ENCODE results near the gene ZNRF3.

The ZNRF3 gene

GRCh38 chr22:28893810-28894209 is 10.4 kb downstream of the ZNRF3 start:
- Histone ChIP-seq H3K9me3 (replicated peaks in 1 of 2; ENCODE audit: control insufficient read depth in 2 of 2, insufficient read depth in 1 of 2, low read depth in 1 of 2, low read length in 2 of 2) (no peaks in the 10 kb centered on the region), H2BK15ac (ENCODE audit: low read length) (no peak overlapping the region), H3K27me3 (ENCODE audit: control insufficient read depth in 3 of 3, insufficient read depth in 3 of 3, low read depth in 1 of 3, low read length in 3 of 3) (no peaks in the 10 kb centered on the region), H2AK5ac (ENCODE audit: low read depth, low read length) (no peak overlapping the region), H3K14ac (ENCODE audit: low read length) (no peak overlapping the region), H3K23ac (ENCODE audit: low read depth, low read length, poor library complexity) (no peak overlapping the region), H3K4me1 (ENCODE audit: control insufficient read depth in 2 of 2, insufficient read depth in 1 of 2, low read depth in 1 of 2, low read length in 2 of 2) (peaks cover 5 to 7% of the 10 kb centered on the region in 2 donors), H3K4me3 (ENCODE audit: low read length in 2 of 2) (no peak overlapping the region), H2BK12ac (ENCODE audit: low read length) (no peak overlapping the region), H2BK120ac (ENCODE audit: low read depth, low read length) (no peak overlapping the region), H3K36me3 (replicated peaks in 1 of 2; ENCODE audit: control insufficient read depth in 2 of 2, insufficient read depth in 2 of 2, low read length in 2 of 2) (peaks cover 0 to 22% of the 10 kb centered on the region in 2 donors), H4K91ac (ENCODE audit: low read depth, low read length, poor library complexity) (no peak overlapping the region), H3K4ac (ENCODE audit: low read length) (no peak overlapping the region), H3K9ac (ENCODE audit: low read depth, low read length, poor library complexity) (no peak overlapping the region), H2AFZ (ENCODE audit: low read length) (no peak overlapping the region), H4K8ac (ENCODE audit: low read depth, low read length) (no peak overlapping the region), H3K4me2 (ENCODE audit: insufficient read depth, low read length, poor library complexity, severe bottlenecking) (no peak overlapping the region), H3K18ac (ENCODE audit: low read length) (no peak overlapping the region), H3K79me1 (ENCODE audit: low read depth, low read length) (peaks cover 8% of the 10 kb centered on the region), H3K27ac (replicated peaks; ENCODE audit: low read length) (no peak overlapping the region), H2BK5ac (ENCODE audit: low read length) (no peak overlapping the region)
- no CpG with 5 or more reads among the region's 4 CpGs for WGBS, 2 donors (ENCODE audit: extremely low coverage in 2 of 2, insufficient read length in 2 of 2, insufficient replicate concordance in 1 of 2)
- DNase-seq (ENCODE audit: low spot score), result no peak

- no peak overlapping the region for H2BK15ac ChIP-seq (ENCODE audit: low read length)
- no peaks in the 10 kb centered on the region for H3K27me3 ChIP-seq (ENCODE audit: control insufficient read depth in 3 of 3, insufficient read depth in 3 of 3, low read depth in 1 of 3, low read length in 3 of 3)
- H4K8ac ChIP-seq (ENCODE audit: low read depth, low read length), result no peak overlapping the region
- no CpG with 5 or more reads among the region's 8 CpGs for WGBS, 2 donors (ENCODE audit: extremely low coverage in 2 of 2, insufficient read length in 2 of 2, insufficient replicate concordance in 1 of 2)
- no peak overlapping the region for H3K4ac ChIP-seq (ENCODE audit: low read length)
- no peak overlapping the region for H3K27ac ChIP-seq (replicated peaks; ENCODE audit: low read length)
- DNase-seq (ENCODE audit: low spot score), result no peak
- H3K23ac ChIP-seq (ENCODE audit: low read depth, low read length, poor library complexity), result no peak overlapping the region
- no peak overlapping the region for H2BK120ac ChIP-seq (ENCODE audit: low read depth, low read length)
- H3K4me2 ChIP-seq (ENCODE audit: insufficient read depth, low read length, poor library complexity, severe bottlenecking), result no peak overlapping the region
- H3K18ac ChIP-seq (ENCODE audit: low read length), result no peak overlapping the region
- H3K4me1 ChIP-seq (ENCODE audit: control insufficient read depth in 2 of 2, insufficient read depth in 1 of 2, low read depth in 1 of 2, low read length in 2 of 2), result peaks cover 5 to 7% of the 10 kb centered on the region in 2 donors
- H3K79me1 ChIP-seq (ENCODE audit: low read depth, low read length), result peaks cover 8% of the 10 kb centered on the region
- H3K9me3 ChIP-seq (replicated peaks in 1 of 2; ENCODE audit: control insufficient read depth in 2 of 2, insufficient read depth in 1 of 2, low read depth in 1 of 2, low read length in 2 of 2), result no peaks in the 10 kb centered on the region
- no peak overlapping the region for H2BK12ac ChIP-seq (ENCODE audit: low read length)
- no peak overlapping the region for H2AFZ ChIP-seq (ENCODE audit: low read length)
- no peak overlapping the region for H2BK5ac ChIP-seq (ENCODE audit: low read length)
- peaks cover 0 to 22% of the 10 kb centered on the region in 2 donors for H3K36me3 ChIP-seq (replicated peaks in 1 of 2; ENCODE audit: control insufficient read depth in 2 of 2, insufficient read depth in 2 of 2, low read length in 2 of 2)
- H3K4me3 ChIP-seq (ENCODE audit: low read length in 2 of 2), result no peak overlapping the region
- no peak overlapping the region for H4K91ac ChIP-seq (ENCODE audit: low read depth, low read length, poor library complexity)
- H2AK5ac ChIP-seq (ENCODE audit: low read depth, low read length), result no peak overlapping the region
- H3K14ac ChIP-seq (ENCODE audit: low read length), result no peak overlapping the region
- H3K9ac ChIP-seq (ENCODE audit: low read depth, low read length, poor library complexity), result no peak overlapping the region
These were observed 11.0 kb downstream of the ZNRF3 start for GRCh38 chr22:28894334-28894733.

- no CpG with 5 or more reads among the region's 3 CpGs for WGBS, 2 donors (ENCODE audit: extremely low coverage in 2 of 2, insufficient read length in 2 of 2, insufficient replicate concordance in 1 of 2)
- H3K14ac ChIP-seq (ENCODE audit: low read length), result no peak overlapping the region
- DNase-seq (ENCODE audit: low spot score), result no peak
- peaks cover 0 to 18% of the 10 kb centered on the region in 2 donors for H3K36me3 ChIP-seq (replicated peaks in 1 of 2; ENCODE audit: control insufficient read depth in 2 of 2, insufficient read depth in 2 of 2, low read length in 2 of 2)
- no peak overlapping the region for H3K27ac ChIP-seq (replicated peaks; ENCODE audit: low read length)
- H3K79me1 ChIP-seq (ENCODE audit: low read depth, low read length), result peaks cover 6% of the 10 kb centered on the region
- no peak overlapping the region for H3K4ac ChIP-seq (ENCODE audit: low read length)
- no peak overlapping the region for H3K23ac ChIP-seq (ENCODE audit: low read depth, low read length, poor library complexity)
- H2BK15ac ChIP-seq (ENCODE audit: low read length), result no peak overlapping the region
- peaks cover 4 to 5% of the 10 kb centered on the region in 2 donors for H3K4me1 ChIP-seq (ENCODE audit: control insufficient read depth in 2 of 2, insufficient read depth in 1 of 2, low read depth in 1 of 2, low read length in 2 of 2)
- no peak overlapping the region for H3K18ac ChIP-seq (ENCODE audit: low read length)
- no peak overlapping the region for H3K9ac ChIP-seq (ENCODE audit: low read depth, low read length, poor library complexity)
- no peak overlapping the region for H4K8ac ChIP-seq (ENCODE audit: low read depth, low read length)
- H3K4me3 ChIP-seq (ENCODE audit: low read length in 2 of 2), result no peak overlapping the region
- H3K27me3 ChIP-seq (ENCODE audit: control insufficient read depth in 3 of 3, insufficient read depth in 3 of 3, low read depth in 1 of 3, low read length in 3 of 3), result no peaks in the 10 kb centered on the region
- H3K9me3 ChIP-seq (replicated peaks in 1 of 2; ENCODE audit: control insufficient read depth in 2 of 2, insufficient read depth in 1 of 2, low read depth in 1 of 2, low read length in 2 of 2), result no peaks in the 10 kb centered on the region
- H2BK5ac ChIP-seq (ENCODE audit: low read length), result no peak overlapping the region
- H2BK12ac ChIP-seq (ENCODE audit: low read length), result no peak overlapping the region
- no peak overlapping the region for H3K4me2 ChIP-seq (ENCODE audit: insufficient read depth, low read length, poor library complexity, severe bottlenecking)
- no peak overlapping the region for H4K91ac ChIP-seq (ENCODE audit: low read depth, low read length, poor library complexity)
- H2BK120ac ChIP-seq (ENCODE audit: low read depth, low read length), result no peak overlapping the region
- no peak overlapping the region for H2AFZ ChIP-seq (ENCODE audit: low read length)
- H2AK5ac ChIP-seq (ENCODE audit: low read depth, low read length), result no peak overlapping the region
These were observed 11.4 kb downstream of the ZNRF3 start for GRCh38 chr22:28894807-28895206.

- H3K27me3 ChIP-seq (ENCODE audit: control insufficient read depth in 3 of 3, insufficient read depth in 3 of 3, low read depth in 1 of 3, low read length in 3 of 3), result no peaks in the 10 kb centered on the region
- no peak overlapping the region for H3K4me3 ChIP-seq (ENCODE audit: low read length in 2 of 2)
- peaks cover 0 to 12% of the 10 kb centered on the region in 2 donors for H3K36me3 ChIP-seq (replicated peaks in 1 of 2; ENCODE audit: control insufficient read depth in 2 of 2, insufficient read depth in 2 of 2, low read length in 2 of 2)
- no peak overlapping the region for H2BK15ac ChIP-seq (ENCODE audit: low read length)
- no peaks in the 10 kb centered on the region for H3K9me3 ChIP-seq (replicated peaks in 1 of 2; ENCODE audit: control insufficient read depth in 2 of 2, insufficient read depth in 1 of 2, low read depth in 1 of 2, low read length in 2 of 2)
- no peak overlapping the region for H2AFZ ChIP-seq (ENCODE audit: low read length)
- H3K9ac ChIP-seq (ENCODE audit: low read depth, low read length, poor library complexity), result no peak overlapping the region
- no peak overlapping the region for H2AK5ac ChIP-seq (ENCODE audit: low read depth, low read length)
- H3K27ac ChIP-seq (replicated peaks; ENCODE audit: low read length), result no peak overlapping the region
- no peak overlapping the region for H3K18ac ChIP-seq (ENCODE audit: low read length)
- WGBS, 2 donors (ENCODE audit: extremely low coverage in 2 of 2, insufficient read length in 2 of 2, insufficient replicate concordance in 1 of 2), result no CpG with 5 or more reads among the region's 2 CpGs
- no peak overlapping the region for H3K4me2 ChIP-seq (ENCODE audit: insufficient read depth, low read length, poor library complexity, severe bottlenecking)
- H3K23ac ChIP-seq (ENCODE audit: low read depth, low read length, poor library complexity), result no peak overlapping the region
- no peak overlapping the region for H3K4ac ChIP-seq (ENCODE audit: low read length)
- no peak overlapping the region for H2BK12ac ChIP-seq (ENCODE audit: low read length)
- H2BK5ac ChIP-seq (ENCODE audit: low read length), result no peak overlapping the region
- H3K79me1 ChIP-seq (ENCODE audit: low read depth, low read length), result peaks cover 6% of the 10 kb centered on the region
- H3K14ac ChIP-seq (ENCODE audit: low read length), result no peak overlapping the region
- H4K8ac ChIP-seq (ENCODE audit: low read depth, low read length), result no peak overlapping the region
- no peak overlapping the region for H2BK120ac ChIP-seq (ENCODE audit: low read depth, low read length)
- H3K4me1 ChIP-seq (ENCODE audit: control insufficient read depth in 2 of 2, insufficient read depth in 1 of 2, low read depth in 1 of 2, low read length in 2 of 2), result peaks cover 2 to 8% of the 10 kb centered on the region in 2 donors
- no peak for DNase-seq (ENCODE audit: low spot score)
- H4K91ac ChIP-seq (ENCODE audit: low read depth, low read length, poor library complexity), result no peak overlapping the region
These were observed 13.2 kb downstream of the ZNRF3 start for GRCh38 chr22:28896611-28897010.
